CD4-positive, alpha-beta T cell treated with Interleukin-1 beta for 1 hour (primary cell): ENCODE results near the gene CLNK.
"Not testable (repeated sequence)": the region's sequence is repeated elsewhere in the genome, so short reads cannot be mapped to it uniquely, and the experiment has no call there.

Experiments used
- DNase-seq, 2 donors: peaks; one replicate each; pipeline ENCODE4 v3.0.0-alpha.2; 2020 to 2022

CLNK gene

DNA sequence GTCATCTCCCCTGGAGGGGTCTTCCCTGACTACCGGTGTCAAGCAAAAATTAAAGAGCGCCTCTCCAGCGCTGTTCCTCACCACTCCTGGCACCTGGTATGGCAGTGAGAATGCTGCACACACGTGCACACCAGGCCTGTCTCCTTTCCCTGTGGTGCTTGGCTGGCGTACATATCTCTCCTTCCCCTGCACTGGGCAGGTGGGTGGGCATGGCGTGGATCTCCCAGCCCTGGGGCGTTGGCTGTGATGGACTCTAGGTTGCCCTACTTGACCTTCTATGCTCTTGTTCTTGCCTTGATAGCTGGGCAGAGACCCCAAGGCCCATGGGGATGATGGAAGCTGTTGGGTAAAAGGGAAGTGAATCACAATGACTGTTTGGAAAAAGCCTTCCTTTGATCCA, 109.2 kb downstream of the CLNK start:
- no peak for DNase-seq

GRCh38 chr4:10574553-10574952, 110.0 kb downstream of the CLNK start:
- not testable (repeated sequence) for DNase-seq

DNA sequence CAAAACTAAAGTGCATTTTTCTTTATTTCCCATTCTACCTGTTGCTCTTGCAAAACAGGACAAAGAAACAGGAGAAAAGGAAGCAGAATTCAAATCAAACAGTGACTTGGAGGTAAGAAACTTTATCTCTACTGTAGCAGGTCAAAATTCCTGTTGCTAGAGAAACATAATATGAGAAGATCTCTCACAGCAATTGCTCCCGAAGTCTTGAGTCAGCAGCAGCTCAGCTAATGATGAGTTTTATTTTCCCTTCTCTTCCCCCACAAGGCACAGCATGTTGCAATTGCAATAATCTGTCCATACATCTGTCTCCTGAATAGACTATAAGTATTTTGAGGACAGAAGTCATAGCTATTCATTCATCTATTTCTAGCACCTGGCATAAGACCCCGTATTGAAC, 112.7 kb downstream of the CLNK start:
- no peak for DNase-seq

DNA sequence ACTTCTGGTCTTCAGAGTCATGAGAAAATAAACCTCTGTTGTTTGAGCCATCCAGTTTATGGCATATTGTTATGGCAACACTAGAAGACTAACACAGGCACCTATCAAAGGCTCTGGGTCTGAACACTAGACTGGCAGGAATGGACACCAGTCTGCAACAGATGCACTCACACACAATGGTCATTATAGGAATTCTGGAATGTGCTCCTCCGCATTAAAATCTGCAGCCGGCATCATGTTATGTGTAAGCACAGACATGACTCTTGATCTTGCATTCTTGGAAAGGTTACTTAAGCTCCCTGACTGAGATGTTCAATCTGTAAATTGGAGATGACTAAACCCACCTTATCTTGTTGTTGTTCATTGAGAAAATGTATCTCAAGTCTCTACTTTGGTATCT, 115.1 kb downstream of the CLNK start:
- no peak for DNase-seq

DNA sequence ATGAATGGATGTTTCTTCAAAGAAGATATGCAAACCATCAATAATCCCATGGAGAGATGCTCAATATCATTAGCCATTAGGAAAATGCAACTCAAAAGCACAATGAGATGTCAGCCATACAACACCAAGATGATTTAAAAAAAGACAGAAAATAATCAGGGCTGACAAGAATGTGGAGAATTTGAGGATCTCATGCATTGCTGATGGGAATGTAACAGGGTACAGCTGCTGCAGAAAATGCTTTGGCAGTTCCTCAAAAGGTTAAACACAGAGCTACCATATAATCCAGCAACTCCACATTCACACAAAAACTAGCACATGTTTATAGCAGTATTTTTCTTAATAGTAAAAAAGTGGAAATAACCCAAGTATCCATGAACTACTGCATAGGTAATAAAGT, 116.8 kb downstream of the CLNK start:
- DNase-seq, result no peak

DNA sequence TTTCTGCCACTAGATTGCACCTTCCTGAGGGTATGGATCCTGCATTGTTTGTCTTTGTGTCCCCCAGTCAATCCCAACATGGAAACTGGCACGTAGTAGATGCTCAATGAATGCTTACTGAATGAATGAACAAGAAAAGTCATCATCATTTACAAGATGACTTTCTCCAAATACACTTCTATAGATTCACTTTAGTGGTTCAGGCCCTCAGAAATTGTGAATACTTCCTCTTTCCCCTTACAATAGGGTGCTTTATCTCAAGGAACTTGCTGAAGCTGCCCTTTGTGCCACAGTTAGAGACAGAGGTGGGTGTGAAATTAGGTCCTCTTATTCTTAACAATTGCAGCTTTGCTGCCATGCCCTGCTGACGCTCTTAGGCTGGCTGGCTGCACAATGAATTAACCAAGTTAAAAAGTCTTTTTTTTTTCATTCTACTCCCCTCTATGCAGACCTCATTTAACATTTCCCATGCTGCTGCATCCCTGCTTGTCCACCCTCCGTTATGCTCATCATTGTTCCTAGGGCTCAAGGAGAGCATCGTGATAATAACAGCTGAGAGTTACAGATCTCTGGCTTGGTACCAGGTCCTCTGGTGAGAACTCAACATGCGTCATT, 119.3 kb downstream of the CLNK start:
- no peak for DNase-seq

DNA sequence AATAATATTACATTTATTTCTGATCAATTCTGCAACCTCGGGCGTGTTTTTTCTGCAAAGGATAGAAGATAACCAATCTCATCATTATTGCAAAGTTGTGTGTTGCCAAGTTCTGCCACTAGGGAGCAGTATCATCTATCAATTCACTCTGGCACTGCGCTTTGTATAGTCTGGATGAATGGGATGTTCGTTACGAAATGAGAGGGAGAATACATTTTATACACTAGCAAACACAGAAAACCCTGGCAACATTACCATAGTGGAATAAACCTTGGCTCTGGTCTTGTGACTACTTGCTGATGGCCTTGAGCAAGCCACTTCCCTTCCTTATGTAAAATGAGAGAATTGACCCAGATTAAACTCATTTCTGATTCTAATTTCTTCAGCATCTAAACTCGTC, 129.9 kb downstream of the CLNK start:
- peak; percentile 13 to 45 for DNase-seq

- DNase-seq, result no peak
Observed at GRCh38 chr4:10554121-10554520, 130.4 kb downstream of the CLNK start.

DNA sequence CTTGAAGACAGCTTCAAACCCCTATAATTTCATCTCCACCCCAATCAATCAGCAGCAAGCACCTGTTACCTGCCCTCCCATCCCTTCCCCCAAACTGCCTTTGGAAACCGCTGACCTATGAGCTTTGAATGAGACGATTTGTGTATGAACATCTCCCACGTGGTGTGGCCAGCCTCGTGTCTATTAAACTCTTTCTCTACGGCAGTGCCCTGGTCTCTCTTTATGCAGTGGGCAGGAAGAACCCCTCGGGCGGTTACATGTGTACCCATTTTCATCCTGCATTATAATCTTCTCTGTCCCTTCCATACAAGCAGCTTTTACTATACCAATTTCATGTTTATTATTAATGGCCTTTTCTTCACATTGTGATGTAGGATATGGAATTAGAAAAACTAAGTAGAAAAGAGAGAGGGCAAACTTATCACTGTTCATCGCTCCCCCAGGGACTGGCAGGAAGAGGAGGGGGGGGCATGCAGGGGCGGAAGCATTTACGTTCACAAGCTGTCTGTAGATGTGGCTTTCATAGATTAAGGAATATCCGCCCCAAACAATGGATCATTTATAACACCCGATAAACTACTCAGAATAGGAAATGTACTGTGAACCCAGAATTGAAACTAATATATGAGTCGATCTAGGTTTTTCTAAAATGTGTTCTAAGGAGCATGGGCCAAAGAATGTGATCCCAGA, 131.8 kb downstream of the CLNK start:
- no peak for DNase-seq

GRCh38 chr4:10535912-10536311, 148.7 kb downstream of the CLNK start:
- DNase-seq, result no peak

DNA sequence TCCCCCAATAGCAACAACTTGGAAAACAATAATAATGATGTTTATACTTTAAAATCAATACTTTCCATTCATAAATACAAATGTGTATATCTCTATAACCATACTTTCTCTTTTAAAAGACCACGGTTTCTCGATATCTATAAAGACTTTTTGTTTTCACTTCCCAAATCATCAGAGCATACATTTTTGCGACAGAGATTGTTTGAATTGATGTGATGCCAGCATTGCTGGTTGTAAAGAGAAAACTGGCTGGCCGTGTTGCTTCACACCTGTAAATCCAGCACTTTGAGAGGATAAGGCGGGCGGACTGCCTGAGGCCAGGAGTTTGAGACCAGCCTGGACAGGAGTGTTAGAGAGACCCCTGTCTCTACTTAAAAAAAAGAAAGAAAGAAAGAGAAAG, 149.7 kb downstream of the CLNK start:
- no peak for DNase-seq

DNA sequence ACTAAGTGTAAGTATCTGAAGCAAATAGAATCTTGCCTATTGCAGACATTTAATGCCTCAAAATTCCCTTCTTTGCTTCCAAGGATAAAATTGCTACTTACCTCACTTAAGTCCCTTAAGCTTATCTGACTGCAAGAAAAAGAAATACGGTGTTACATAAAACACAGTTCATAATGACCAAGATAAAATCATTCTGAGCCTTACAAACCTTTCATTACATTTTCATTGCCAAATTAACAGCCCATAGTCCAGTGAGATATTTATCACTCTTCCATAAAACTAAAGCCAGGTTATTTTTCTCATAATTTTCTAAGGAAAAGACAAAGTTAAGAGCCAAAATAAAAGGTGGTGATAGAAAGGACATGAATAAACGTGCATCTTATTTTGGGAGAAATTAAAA, 152.4 kb downstream of the CLNK start:
- DNase-seq, result no peak

- DNase-seq, result no peak
Observed at GRCh38 chr4:10530137-10530786, 154.3 kb downstream of the CLNK start.

GRCh38 chr4:10529291-10530136, 155.1 kb downstream of the CLNK start:
- no peak for DNase-seq

- no peak for DNase-seq
Observed at GRCh38 chr4:10527438-10527837, 157.1 kb downstream of the CLNK start.

- no peak for DNase-seq
Observed at GRCh38 chr4:10526429-10527222, 157.9 kb downstream of the CLNK start.

GRCh38 chr4:10524196-10524833, 160.3 kb downstream of the CLNK start:
- DNase-seq, result no peak

- DNase-seq, result no peak
Observed at GRCh38 chr4:10521424-10521823, 163.1 kb downstream of the CLNK start.

DNA sequence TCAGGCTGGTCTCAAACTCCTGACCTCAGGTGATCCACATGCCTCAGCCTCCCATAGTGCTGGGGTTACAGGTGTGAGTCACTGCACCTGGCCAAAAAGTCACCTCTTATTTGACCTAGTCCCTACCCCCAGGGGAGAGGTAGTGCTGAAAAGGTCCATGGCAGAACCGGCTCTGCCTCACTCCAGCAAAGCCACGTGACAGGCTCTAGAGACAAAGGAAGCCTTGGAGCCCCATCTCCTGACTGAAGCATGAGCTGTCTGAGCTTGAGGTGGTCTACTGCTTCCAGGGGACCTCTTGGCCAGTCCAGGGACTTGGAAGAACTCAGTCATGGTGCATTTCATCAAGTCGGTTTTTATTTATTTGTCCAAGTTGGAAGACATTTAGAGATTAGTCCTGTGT, 174.8 kb downstream of the CLNK start:
- no peak for DNase-seq

- no peak for DNase-seq
Observed at GRCh38 chr4:10506077-10506476, 178.5 kb downstream of the CLNK start.

- DNase-seq, result no peak
Observed at GRCh38 chr4:10504570-10505179, 179.9 kb downstream of the CLNK start.

DNA sequence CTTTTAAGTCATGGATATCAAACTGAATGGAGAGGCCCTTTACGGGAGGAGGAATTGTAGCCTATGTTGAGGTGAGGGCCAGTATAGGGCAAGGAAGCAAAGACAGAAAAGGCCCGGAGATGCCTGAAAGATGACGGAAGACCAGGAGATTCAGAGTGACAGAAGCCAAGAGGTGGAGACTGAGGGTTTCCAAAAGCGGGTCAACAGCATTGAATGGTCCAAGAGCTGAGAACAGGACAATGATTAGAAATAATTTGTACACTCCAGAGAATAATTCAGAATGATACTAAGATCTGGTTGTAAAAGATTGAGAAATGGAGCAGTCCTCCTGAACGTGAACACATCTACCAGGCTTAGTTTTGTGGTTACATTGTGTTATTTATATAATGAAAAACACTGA, 181.9 kb downstream of the CLNK start:
- no peak for DNase-seq
